Activated naive CD4-positive, alpha-beta T cell treated with anti-CD3 and anti-CD28 coated beads for 36 hours (primary cell): ENCODE measurements around the gene OLFM1. TPM values are rescaled to one million over a fixed set of nuclear protein-coding genes. Genes with fewer than 3 reads are reported as not detected.

Experiments used
- CTCF ChIA-PET: fragments of 350-600 bp; sonication (Branson Sonifier 250); formaldehyde crosslinking; loops from one replicate; lab custom pipeline; 2021; ENCODE audit warnings: antibody characterized with exemption; lab: Charles Lee
- DNase-seq: peaks from one replicate; pipeline ENCODE4 v3.0.0-alpha.2; 2020
- H3K27ac Mint-ChIP-seq: one replicate; pipeline ENCODE4 v1.8.0; 2021; ENCODE audit warnings: mild to moderate bottlenecking, mixed read lengths
- H3K27me3 Mint-ChIP-seq: one replicate; pipeline ENCODE4 v1.8.0; 2021; ENCODE audit warnings: low read depth, mixed read lengths
- H3K36me3 Mint-ChIP-seq: one replicate; pipeline ENCODE4 v1.8.0; 2021; ENCODE audit warnings: low read depth, mixed read lengths
- H3K4me1 Mint-ChIP-seq: one replicate; pipeline ENCODE4 v1.8.0; 2021; ENCODE audit warnings: low read depth, mixed read lengths
- H3K4me3 Mint-ChIP-seq: one replicate; pipeline ENCODE4 v1.8.0; 2021; ENCODE audit warnings: mild to moderate bottlenecking, moderate library complexity, mixed read lengths
- H3K9me3 Mint-ChIP-seq: one replicate; pipeline ENCODE4 v1.8.0; 2021; ENCODE audit warnings: mixed read lengths
- intact Hi-C: fragments of 100-400 bp; cut with micrococcal nuclease; formaldehyde crosslinking; loops from one replicate; pipeline ENCODE4 v1.15.1; 2023
- total RNA-seq, 2 experiments: library from RNA; stranded (reverse); gene quantifications; one replicate each; pipeline ENCODE4 v1.2.3, GENCODE V29; 2021

The OLFM1 gene
- total RNA-seq, 2 experiments from 2014 or later: not detected

- H3K27me3 Mint-ChIP-seq: peaks cover 17% of the 10 kb centered on the region
- intact Hi-C loops: no loop called here
- CTCF ChIA-PET: no interaction called here
Measured at GRCh38 chr9:135136991-135137832, 49.7 kb downstream of the OLFM1 start.

DNA sequence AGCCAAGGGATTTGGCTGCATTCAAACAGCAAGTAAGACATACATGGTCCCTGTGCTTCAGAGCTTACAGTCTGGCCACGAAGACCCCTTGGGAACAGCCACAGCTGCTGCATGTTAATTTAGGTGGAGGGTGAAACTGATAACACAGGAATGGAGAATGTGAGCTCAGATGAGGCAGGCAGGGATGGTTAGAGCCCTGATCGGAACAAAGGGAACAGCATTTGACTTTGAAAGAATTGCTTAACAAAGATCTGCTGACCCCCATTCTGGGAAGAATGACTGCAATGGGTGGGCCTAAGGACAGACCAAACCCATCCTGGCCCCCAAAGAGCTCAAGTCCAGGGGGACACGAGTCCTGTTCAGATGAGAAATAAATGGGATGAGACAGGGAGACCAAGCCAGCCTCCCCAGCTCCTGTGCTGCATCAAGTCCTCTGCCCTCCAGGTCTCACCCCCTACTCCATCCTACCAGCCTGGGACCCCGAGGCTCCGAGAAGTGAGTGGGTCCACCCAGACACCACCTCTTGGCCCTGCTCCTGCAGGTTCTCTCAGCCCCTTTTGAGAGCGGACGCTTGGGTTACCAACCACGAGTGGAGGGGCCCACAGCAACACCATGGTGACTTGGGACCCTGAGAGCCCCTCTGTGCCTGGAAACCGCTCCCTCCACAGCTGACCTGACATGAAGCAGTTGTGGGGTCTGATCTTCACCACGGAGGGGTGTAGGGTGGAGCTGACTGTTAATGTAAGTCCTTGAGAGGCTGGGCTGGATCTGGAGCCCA is 50.8 kb downstream of the OLFM1 start:
- Mint-ChIP-seq H3K4me3 (no peak overlapping the region), H3K27me3 (peaks cover 8% of the 10 kb centered on the region), H3K27ac (no peak overlapping the region), H3K36me3 (no peaks in the 10 kb centered on the region), H3K9me3 (peaks cover 2% of the 10 kb centered on the region), H3K4me1 (no peaks in the 10 kb centered on the region)
- DNase-seq: no peak
- intact Hi-C loops: no loop called here
- CTCF ChIA-PET: no interaction called here

More at GRCh38 chr9:135136991-135137832, 49.7 kb downstream of the OLFM1 start:
- no peaks in the 10 kb centered on the region for H3K4me1 Mint-ChIP-seq
- no peak for DNase-seq
- H3K4me3 Mint-ChIP-seq: no peak overlapping the region
- H3K36me3 Mint-ChIP-seq: no peaks in the 10 kb centered on the region
- H3K9me3 Mint-ChIP-seq: peaks cover 2% of the 10 kb centered on the region
- H3K27ac Mint-ChIP-seq: no peak overlapping the region

DNA sequence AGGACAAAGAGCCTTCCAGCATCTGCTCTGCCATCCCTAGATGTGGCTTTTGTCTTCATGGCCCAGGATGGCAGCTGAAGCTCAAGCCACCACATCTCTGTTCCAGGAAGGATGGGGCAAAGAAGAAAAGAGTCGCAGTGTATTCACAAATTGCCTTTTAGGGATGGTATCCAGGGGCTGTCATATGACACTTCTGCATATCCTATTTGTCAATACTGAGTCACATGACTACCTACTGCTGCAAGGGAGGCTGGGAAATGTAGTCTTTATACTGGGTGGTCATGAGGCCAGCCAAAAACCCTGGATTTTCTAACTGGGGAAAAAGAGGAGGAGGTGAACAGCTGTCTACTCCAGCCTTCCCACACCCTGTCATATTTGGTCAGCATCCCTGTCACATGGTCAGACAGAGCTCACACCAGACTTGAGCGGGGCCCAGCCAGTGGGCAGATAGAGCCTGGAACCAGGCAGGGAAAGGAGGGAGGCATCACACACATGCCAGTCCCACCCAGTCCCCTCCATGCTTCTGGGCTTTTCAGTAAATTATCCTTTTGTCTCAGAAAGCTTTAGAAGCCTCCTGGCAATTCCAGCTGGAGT is 52.0 kb downstream of the OLFM1 start:
- no peak overlapping the region for H3K4me3 Mint-ChIP-seq
- H3K27ac Mint-ChIP-seq: no peak overlapping the region
- peaks cover 8% of the 10 kb centered on the region for H3K27me3 Mint-ChIP-seq
- no peaks in the 10 kb centered on the region for H3K36me3 Mint-ChIP-seq
- intact Hi-C loops: no loop called here
- CTCF ChIA-PET: no interaction called here
- H3K4me1 Mint-ChIP-seq: no peaks in the 10 kb centered on the region
- H3K9me3 Mint-ChIP-seq: peaks cover 2% of the 10 kb centered on the region
- no peak for DNase-seq

GRCh38 chr9:135141183-135141774 is 53.8 kb downstream of the OLFM1 start:
- no peaks in the 10 kb centered on the region for H3K4me1 Mint-ChIP-seq
- no peak for DNase-seq
- CTCF ChIA-PET: no interaction called here
- intact Hi-C loops: no loop called here
- peaks cover 2% of the 10 kb centered on the region for H3K9me3 Mint-ChIP-seq
- no peaks in the 10 kb centered on the region for H3K36me3 Mint-ChIP-seq
- H3K27ac Mint-ChIP-seq: no peak overlapping the region
- H3K4me3 Mint-ChIP-seq: no peak overlapping the region
- H3K27me3 Mint-ChIP-seq: peaks cover 16% of the 10 kb centered on the region

- no peak overlapping the region for H3K4me3 Mint-ChIP-seq
- CTCF ChIA-PET: no interaction called here
- DNase-seq: no peak
- no peaks in the 10 kb centered on the region for H3K36me3 Mint-ChIP-seq
- intact Hi-C loops: no loop called here
- H3K27ac Mint-ChIP-seq: no peak overlapping the region
- H3K9me3 Mint-ChIP-seq: peaks cover 2% of the 10 kb centered on the region
- peaks cover 10% of the 10 kb centered on the region for H3K27me3 Mint-ChIP-seq
- no peaks in the 10 kb centered on the region for H3K4me1 Mint-ChIP-seq
Measured at GRCh38 chr9:135144581-135145170, 57.2 kb downstream of the OLFM1 start.

GRCh38 chr9:135145312-135145711 is 57.8 kb downstream of the OLFM1 start:
- CTCF ChIA-PET: no interaction called here

GRCh38 chr9:135146241-135146640 is 58.8 kb downstream of the OLFM1 start:
- Mint-ChIP-seq H3K27ac (no peak overlapping the region), H3K4me3 (no peak overlapping the region), H3K4me1 (no peaks in the 10 kb centered on the region), H3K9me3 (peaks cover 9% of the 10 kb centered on the region), H3K27me3 (peaks cover 10% of the 10 kb centered on the region), H3K36me3 (no peaks in the 10 kb centered on the region)
- CTCF ChIA-PET: no interaction called here
- DNase-seq: no peak
- intact Hi-C loops: no loop called here

More at GRCh38 chr9:135145312-135145711, 57.8 kb downstream of the OLFM1 start:
- H3K9me3 Mint-ChIP-seq: peaks cover 4% of the 10 kb centered on the region
- H3K27ac Mint-ChIP-seq: no peak overlapping the region
- H3K4me1 Mint-ChIP-seq: no peaks in the 10 kb centered on the region
- intact Hi-C loops: no loop called here
- H3K36me3 Mint-ChIP-seq: no peaks in the 10 kb centered on the region
- DNase-seq: no peak
- peaks cover 10% of the 10 kb centered on the region for H3K27me3 Mint-ChIP-seq
- no peak overlapping the region for H3K4me3 Mint-ChIP-seq

- CTCF ChIA-PET: no interaction called here
- Mint-ChIP-seq H3K27ac (no peak overlapping the region), H3K4me1 (no peaks in the 10 kb centered on the region), H3K4me3 (no peak overlapping the region), H3K36me3 (no peaks in the 10 kb centered on the region), H3K9me3 (peaks cover 14% of the 10 kb centered on the region), H3K27me3 (peaks cover 10% of the 10 kb centered on the region)
- DNase-seq: no peak
- intact Hi-C loops: no loop called here
Measured at GRCh38 chr9:135146766-135147473, 59.5 kb downstream of the OLFM1 start.

DNA sequence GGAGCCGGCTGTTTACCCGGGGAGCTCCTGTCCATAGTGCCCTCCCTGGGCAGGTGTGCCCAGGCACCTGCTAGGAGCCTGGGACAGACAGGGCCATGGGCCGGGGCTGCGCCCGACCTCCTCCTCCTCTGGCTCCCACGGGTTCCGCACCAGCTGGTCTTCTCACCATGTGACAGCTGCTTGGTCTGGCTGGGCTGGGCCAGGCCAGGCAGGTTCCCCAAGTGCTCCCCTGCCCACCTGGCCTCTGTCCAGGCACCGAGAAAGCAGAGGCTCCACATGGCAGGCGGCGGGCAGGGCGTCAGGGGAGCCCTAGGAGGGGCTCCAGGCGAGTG is 60.0 kb downstream of the OLFM1 start:
- CTCF ChIA-PET: no interaction called here
- no peak overlapping the region for H3K4me3 Mint-ChIP-seq
- intact Hi-C loops: no loop called here
- no peaks in the 10 kb centered on the region for H3K36me3 Mint-ChIP-seq
- DNase-seq: no peak
- no peak overlapping the region for H3K27ac Mint-ChIP-seq
- no peaks in the 10 kb centered on the region for H3K4me1 Mint-ChIP-seq
- peaks cover 14% of the 10 kb centered on the region for H3K9me3 Mint-ChIP-seq
- H3K27me3 Mint-ChIP-seq: peaks cover 10% of the 10 kb centered on the region

GRCh38 chr9:135147938-135148337 is 60.5 kb downstream of the OLFM1 start:
- no peak overlapping the region for H3K27ac Mint-ChIP-seq
- no peak overlapping the region for H3K4me3 Mint-ChIP-seq
- peaks cover 14% of the 10 kb centered on the region for H3K9me3 Mint-ChIP-seq
- no peaks in the 10 kb centered on the region for H3K36me3 Mint-ChIP-seq
- DNase-seq: no peak
- H3K27me3 Mint-ChIP-seq: peaks cover 10% of the 10 kb centered on the region
- CTCF ChIA-PET: no interaction called here
- intact Hi-C loops: no loop called here
- no peaks in the 10 kb centered on the region for H3K4me1 Mint-ChIP-seq

- CTCF ChIA-PET: no interaction called here
- Mint-ChIP-seq H3K4me1 (no peaks in the 10 kb centered on the region), H3K4me3 (no peak overlapping the region), H3K36me3 (no peaks in the 10 kb centered on the region), H3K27me3 (peaks cover 10% of the 10 kb centered on the region), H3K27ac (no peak overlapping the region), H3K9me3 (peaks cover 14% of the 10 kb centered on the region)
- intact Hi-C loops: no loop called here
- DNase-seq: no peak
Measured at GRCh38 chr9:135148386-135148785, 60.9 kb downstream of the OLFM1 start.
